Spleen (tissue), 11 donors: Measurements from ENCODE around the gene RPL38. TPM values are rescaled to one million over a fixed set of nuclear protein-coding genes. Genes with fewer than 3 reads are reported as not detected.
A peak's percentile ranks its signal among the peaks of the same experiment; 100 is the strongest.

ENCODE experiments used
- DNase-seq: peaks from one replicate; pipeline ENCODE4 v3.0.0-alpha.2; 2020
- H3K27ac ChIP-seq, 8 donors: fragments of 200-600 bp; sonication (generic) in 7 of 8; 1 replicate in 4 of 8; 2 replicates in 4 of 8; pipeline versions ENCODE4 v1.5.0 to v1.8.0; 2016 to 2021; ENCODE audit warnings: inconsistent platforms in 4 of 8, mild to moderate bottlenecking in 4 of 8, moderate library complexity in 1 of 8
- H3K27me3 ChIP-seq, 7 donors: fragments of 200-600 bp; sonication (generic) in 6 of 7; replicated peaks in 1 of 7; 1 replicate in 4 of 7; 2 replicates in 3 of 7; pipeline versions ENCODE4 v1.5.0 to v1.8.0; 2016 to 2021; ENCODE audit warnings: inconsistent platforms in 3 of 7, mild to moderate bottlenecking in 1 of 7
- H3K36me3 ChIP-seq, 6 donors: fragments of 200-600 bp; sonication (generic) in 5 of 6; 1 replicate in 4 of 6; 2 replicates in 2 of 6; pipeline versions ENCODE4 v1.5.0 to v1.8.0; 2016 to 2021; ENCODE audit warnings: inconsistent platforms in 2 of 6
- H3K4me1 ChIP-seq, 6 donors: fragments of 200-600 bp; sonication (generic) in 5 of 6; 1 replicate in 3 of 6; 2 replicates in 3 of 6; pipeline versions ENCODE4 v1.5.0 to v1.8.0; 2016 to 2021; ENCODE audit warnings: inconsistent platforms in 3 of 6
- H3K4me3 ChIP-seq, 8 donors: fragments of 200-600 bp; sonication (generic) in 7 of 8; 1 replicate in 4 of 8; 2 replicates in 4 of 8; pipeline versions ENCODE4 v1.5.0 to v1.8.0; 2016 to 2021; ENCODE audit warnings: inconsistent platforms in 4 of 8, mild to moderate bottlenecking in 4 of 8, moderate library complexity in 2 of 8
- H3K9me3 ChIP-seq, 8 donors: fragments of 200-600 bp; sonication (generic) in 7 of 8; 1 replicate in 4 of 8; 2 replicates in 4 of 8; pipeline versions ENCODE4 v1.5.0 to v1.8.0; 2016 to 2021; ENCODE audit warnings: inconsistent platforms in 4 of 8
- POLR2A ChIP-seq, 3 donors: fragments of 450-650 bp; IDR thresholded peaks; one replicate each; pipeline ENCODE4 v1.5.1; 2017; ENCODE audit warnings: antibody characterized with exemption in 3 of 3, mild to moderate bottlenecking in 1 of 3
- POLR2AphosphoS5 ChIP-seq, 3 donors: sonication (generic); formaldehyde crosslinking; IDR thresholded peaks; one replicate each; pipeline ENCODE4 v1.5.1; 2017; ENCODE audit warnings: antibody characterized with exemption in 3 of 3
- WGBS, 5 donors: extraction: QIAGEN DNeasy Blood & Tissue Kit in 3 of 5; methylation state at CpG; one replicate each; pipeline versions ENCODE4 v1.1.5 to v1.1.7; 2013 to 2018; 5-methylcytosine and 5-hydroxymethylcytosine counted together
- intact Hi-C: fragments of 100-400 bp; cut with DNase I; formaldehyde crosslinking; loops from one replicate; pipeline ENCODE4 v1.15.0; 2023; ENCODE audit warnings: low total_unique reads
- polyA plus RNA-seq, 3 donors: library from polyadenylated mRNA; stranded (reverse); fragments of 200-250 nt; gene quantifications; one replicate each; pipeline ENCODE4 v1.2.1, GENCODE V29; 2013
- total RNA-seq, 7 donors: library from RNA; depleted of rRNA in 3 of 7; stranded (reverse); fragments of >200 nt in 3 of 7; fragmentation: NEBNext Ultra II Directional in 4 of 7; extraction: Animal tissue kit (Norgen Biotek cat#: 25700) in 4 of 7; gene quantifications; one replicate each; pipeline versions ENCODE4 v1.1.0 to v1.2.1, GENCODE V29; 2016 to 2021
- TF ChIP-seq, protein P1 (sequence below), 11 experiments: fragments of 200-600 bp in 7 of 11; fragments of 450-650 bp in 4 of 11; sonication (generic) in 4 of 11; IDR thresholded peaks in 8 of 11; conservative IDR thresholded peaks in 3 of 11; 1 replicate in 7 of 11; 2 replicates in 4 of 11; pipeline versions ENCODE4 v1.4.0 to v1.8.0; 2016 to 2021; ENCODE audit warnings: antibody characterized with exemption in 11 of 11, inconsistent platforms in 4 of 11, mild to moderate bottlenecking in 1 of 11
- donor health status: healthy with polysubstance abuse.
- donor health status: DM: no; HTN: no; CAD: no; lungs with moderate emphysema.
- donor health status: DM: no; HTN: no; CAD: no.
- donor health status: Bipolar disorder and iron deficiency.
- donor health status: healthy.
- donor health status: DM: no; HTN: no; CAD: no.
- donor health status: DM: yes; HTN: yes; CAD: no.

RPL38 gene
- total and polyA plus RNA-seq, 10 donors, result 311 to 3,463 (median 896) TPM

DNA sequence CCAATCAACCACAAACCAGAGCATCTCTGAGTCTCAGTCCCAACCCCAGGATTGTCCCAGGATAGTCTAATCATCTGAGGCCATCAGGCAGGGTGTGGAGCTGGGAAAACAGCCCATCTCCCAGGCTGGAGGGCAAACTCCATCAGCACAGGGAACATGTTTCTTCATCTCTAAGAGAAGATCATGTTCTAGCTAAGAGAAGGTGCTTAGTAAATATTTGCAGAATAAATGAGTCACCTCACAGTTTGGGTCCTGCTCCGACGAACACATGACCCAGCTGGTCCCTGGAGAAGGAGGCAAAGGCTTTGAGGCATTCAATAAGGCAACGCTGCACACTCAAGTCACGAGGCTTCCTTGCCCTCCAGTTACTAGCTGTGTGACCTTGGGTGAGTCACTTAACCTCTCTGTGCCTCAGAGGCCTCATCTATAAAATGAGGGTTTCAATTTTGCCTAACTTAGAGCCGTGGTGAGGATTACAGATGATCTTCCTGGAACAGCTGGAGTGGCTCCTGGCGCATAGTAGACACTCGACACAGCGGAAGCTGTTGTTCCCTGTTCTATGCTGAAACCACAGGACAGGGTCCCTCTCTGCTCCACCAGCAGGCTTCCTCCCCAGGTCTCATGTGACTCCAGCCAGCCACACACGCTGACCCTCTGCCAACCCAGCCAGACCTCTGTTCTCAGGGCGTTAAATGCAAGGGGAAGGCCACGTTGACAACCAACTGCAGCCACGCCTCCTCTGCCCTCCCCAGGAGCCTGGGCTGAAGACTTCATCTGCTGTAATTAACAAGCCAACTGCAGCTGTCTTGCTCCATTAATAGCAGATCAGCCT lies 10.3 kb upstream of the RPL38 start:
- Histone ChIP-seq H3K4me3 (no peak overlapping the region), H3K4me1 (peaks cover 0 to 10% (median 0%) of the 10 kb centered on the region in 6 donors), H3K9me3 (peaks cover 0 to 5% (median 0%) of the 10 kb centered on the region in 8 donors), H3K27me3 (peaks cover 0 to 55% (median 22%) of the 10 kb centered on the region in 7 donors), H3K27ac (peak overlapping the region in 3 of 8 donors; percentile 42 to 72 (median 44)), H3K36me3 (no peaks in the 10 kb centered on the region)
- no peak for DNase-seq
- peak in 2 of 3 donors; percentile 25 to 44 for TF ChIP-seq POLR2AphosphoS5 (IDR thresholded peaks at IDR 0.05)
- no peak for TF ChIP-seq POLR2A (IDR thresholded peaks at IDR 0.05)
- TF ChIP-seq, protein P1, sequence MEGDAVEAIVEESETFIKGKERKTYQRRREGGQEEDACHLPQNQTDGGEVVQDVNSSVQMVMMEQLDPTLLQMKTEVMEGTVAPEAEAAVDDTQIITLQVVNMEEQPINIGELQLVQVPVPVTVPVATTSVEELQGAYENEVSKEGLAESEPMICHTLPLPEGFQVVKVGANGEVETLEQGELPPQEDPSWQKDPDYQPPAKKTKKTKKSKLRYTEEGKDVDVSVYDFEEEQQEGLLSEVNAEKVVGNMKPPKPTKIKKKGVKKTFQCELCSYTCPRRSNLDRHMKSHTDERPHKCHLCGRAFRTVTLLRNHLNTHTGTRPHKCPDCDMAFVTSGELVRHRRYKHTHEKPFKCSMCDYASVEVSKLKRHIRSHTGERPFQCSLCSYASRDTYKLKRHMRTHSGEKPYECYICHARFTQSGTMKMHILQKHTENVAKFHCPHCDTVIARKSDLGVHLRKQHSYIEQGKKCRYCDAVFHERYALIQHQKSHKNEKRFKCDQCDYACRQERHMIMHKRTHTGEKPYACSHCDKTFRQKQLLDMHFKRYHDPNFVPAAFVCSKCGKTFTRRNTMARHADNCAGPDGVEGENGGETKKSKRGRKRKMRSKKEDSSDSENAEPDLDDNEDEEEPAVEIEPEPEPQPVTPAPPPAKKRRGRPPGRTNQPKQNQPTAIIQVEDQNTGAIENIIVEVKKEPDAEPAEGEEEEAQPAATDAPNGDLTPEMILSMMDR (IDR thresholded peaks at IDR 0.05 in 8 of 11, conservative IDR thresholded peaks at IDR 0.05 in 3 of 11), result no peak
- intact Hi-C loops, result no loop called here
- WGBS, 5 donors, result 23 to 40% (median 34%) methylated on average over 11 to 12 of the region's 12 CpGs

DNA sequence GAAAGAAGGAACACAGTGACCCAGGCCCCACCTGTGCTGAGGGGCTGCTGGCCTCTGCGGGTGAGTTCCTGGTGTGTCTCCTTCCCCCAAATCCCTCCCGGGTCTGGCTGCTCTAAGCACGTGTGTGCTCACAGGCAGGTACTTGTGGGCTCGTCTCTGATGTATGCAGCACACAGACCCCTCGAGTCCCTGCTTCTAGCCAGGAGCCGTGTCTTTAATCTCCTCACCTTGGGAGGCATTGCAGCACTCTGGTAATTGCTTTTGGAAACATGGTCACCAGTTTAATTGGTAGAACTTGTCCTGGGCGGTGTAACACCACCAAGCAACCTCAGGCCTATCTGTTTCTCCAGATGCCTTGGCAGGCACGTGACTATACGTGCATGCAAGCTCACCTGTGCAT lies 8.8 kb upstream of the RPL38 start:
- Histone ChIP-seq H3K36me3 (no peaks in the 10 kb centered on the region), H3K9me3 (peaks cover 0 to 2% (median 0%) of the 10 kb centered on the region in 8 donors), H3K27ac (no peak overlapping the region), H3K4me3 (no peak overlapping the region), H3K27me3 (peaks cover 0 to 63% (median 22%) of the 10 kb centered on the region in 7 donors), H3K4me1 (peaks cover 0 to 22% (median 10%) of the 10 kb centered on the region in 6 donors)
- WGBS, 5 donors, result 71 to 88% (median 79%) methylated on average over 9 of the region's 9 CpGs
- intact Hi-C loops, result no loop called here
- no peak for DNase-seq
- TF ChIP-seq POLR2AphosphoS5 (IDR thresholded peaks at IDR 0.05), result no peak
- TF ChIP-seq POLR2A (IDR thresholded peaks at IDR 0.05), result no peak

DNA sequence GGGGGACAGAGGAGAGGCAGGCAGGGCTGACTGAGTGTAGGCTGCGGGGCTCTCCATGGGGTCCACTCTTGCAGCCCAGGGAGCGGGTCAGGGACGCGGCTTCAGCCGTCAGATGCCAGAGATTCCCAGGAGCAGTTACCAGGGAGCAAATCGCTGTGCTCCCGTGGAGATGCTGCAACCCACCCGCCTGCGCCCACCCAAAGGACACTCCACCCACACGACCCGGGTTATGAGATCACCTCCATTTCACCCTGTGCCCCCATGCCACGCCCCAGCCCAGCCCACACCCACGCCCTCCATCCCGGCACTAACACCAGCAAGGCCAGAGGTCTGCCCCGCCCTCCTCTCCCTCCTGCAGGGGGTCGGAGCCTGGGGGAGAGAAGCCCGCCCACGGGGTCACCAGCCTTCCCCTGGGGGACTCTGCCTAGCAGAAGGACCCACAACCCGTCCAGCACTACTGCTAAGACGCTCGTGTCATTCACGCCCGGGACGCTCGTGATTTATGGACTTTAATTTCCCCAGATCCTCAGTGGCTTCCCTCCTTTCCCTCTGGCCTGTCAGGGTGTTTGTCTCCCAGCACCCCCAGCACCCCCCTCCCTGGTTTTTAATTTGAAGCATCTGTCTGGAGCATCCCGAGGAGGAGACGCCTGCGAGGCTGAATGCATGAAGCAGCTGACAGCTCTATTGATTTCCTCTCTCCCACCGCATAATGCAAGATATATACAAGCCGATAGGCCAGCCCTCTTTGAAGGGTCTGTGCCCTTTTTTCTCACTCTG lies 6.7 kb upstream of the RPL38 start:
- DNase-seq, result no peak
- H3K9me3 ChIP-seq, result no peaks in the 10 kb centered on the region
- WGBS, 5 donors, result 58 to 74% (median 68%) methylated on average over 24 to 30 of the region's 30 CpGs
- no peak overlapping the region for H3K27ac ChIP-seq
- TF ChIP-seq, protein P1 (IDR thresholded peaks at IDR 0.05 in 8 of 11, conservative IDR thresholded peaks at IDR 0.05 in 3 of 11), result no peak
- TF ChIP-seq POLR2AphosphoS5 (IDR thresholded peaks at IDR 0.05) (no peak), POLR2A (IDR thresholded peaks at IDR 0.05) (no peak)
- H3K36me3 ChIP-seq, result no peaks in the 10 kb centered on the region
- H3K4me1 ChIP-seq, result peaks cover 10 to 42% (median 22%) of the 10 kb centered on the region in 6 donors
- intact Hi-C loops, result no loop called here
- peaks cover 0 to 83% (median 26%) of the 10 kb centered on the region in 7 donors for H3K27me3 ChIP-seq
- no peak overlapping the region for H3K4me3 ChIP-seq

DNA sequence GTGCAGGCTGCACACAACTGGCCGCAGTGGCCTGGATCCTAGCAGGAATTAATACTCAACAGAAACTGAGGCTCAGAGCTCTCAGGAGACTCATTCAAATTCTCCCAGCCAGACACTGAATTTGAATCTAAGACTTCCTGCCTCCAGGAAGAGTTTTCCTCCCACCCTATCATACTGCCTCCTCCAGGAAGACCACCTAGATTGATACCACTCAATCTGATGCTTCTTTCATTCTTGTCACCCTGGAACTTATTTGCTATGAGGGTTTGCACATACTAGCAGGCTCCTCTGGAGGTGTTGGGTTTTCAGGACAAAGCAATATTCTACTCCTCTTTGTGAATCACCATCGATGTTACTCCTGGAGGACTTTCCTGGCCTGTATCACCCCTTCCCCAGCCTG lies 5.7 kb upstream of the RPL38 start:
- no peak for DNase-seq
- peaks cover 10 to 39% (median 22%) of the 10 kb centered on the region in 6 donors for H3K4me1 ChIP-seq
- no peaks in the 10 kb centered on the region for H3K9me3 ChIP-seq
- H3K4me3 ChIP-seq, result no peak overlapping the region
- H3K27ac ChIP-seq, result no peak overlapping the region
- peaks cover 0 to 89% (median 25%) of the 10 kb centered on the region in 7 donors for H3K27me3 ChIP-seq
- intact Hi-C loops, result no loop called here
- no peaks in the 10 kb centered on the region for H3K36me3 ChIP-seq
- 90 to 100% (median 96%) methylated on average over 2 of the region's 2 CpGs for WGBS, 5 donors
- TF ChIP-seq POLR2AphosphoS5 (IDR thresholded peaks at IDR 0.05), result no peak
- no peak for TF ChIP-seq POLR2A (IDR thresholded peaks at IDR 0.05)
- TF ChIP-seq, protein P1 (IDR thresholded peaks at IDR 0.05 in 8 of 11, conservative IDR thresholded peaks at IDR 0.05 in 3 of 11), result no peak
